Measurements from ENCODE around the gene PAH. TPM values are rescaled to one million over a fixed set of nuclear protein-coding genes. Genes with fewer than 3 reads are reported as not detected.

Gene PAH
- total RNA-seq, 1 experiment from 2014 or later, result 5.7 TPM

- TF ChIP-seq ZNF532 (CRISPR knock-in tag; IDR thresholded peaks at IDR 0.05; ENCODE audit: borderline replicate concordance) (no peak), ELF4 (CRISPR knock-in tag; IDR thresholded peaks at IDR 0.05; ENCODE audit: low read depth) (no peak), CREM (CRISPR knock-in tag; IDR thresholded peaks at IDR 0.05) (peak; percentile 53; the same call in 1 of the 2 replicates), IRF2 (CRISPR knock-in tag; IDR thresholded peaks at IDR 0.05; ENCODE audit: borderline replicate concordance, low read depth) (peak; percentile 82; the same call in 1 of the 2 replicates), SMAD3 (CRISPR knock-in tag; IDR thresholded peaks at IDR 0.05; ENCODE audit: borderline replicate concordance) (peak; percentile 97; the same call in 1 of the 2 replicates), ZNF121 (CRISPR knock-in tag; IDR thresholded peaks at IDR 0.05) (peak; percentile 53; the same call in 1 of the 2 replicates), E2F5 (CRISPR knock-in tag; IDR thresholded peaks at IDR 0.05) (no peak), ERG (CRISPR knock-in tag; IDR thresholded peaks at IDR 0.05) (no peak), CBFB (CRISPR knock-in tag; IDR thresholded peaks at IDR 0.05; ENCODE audit: low read depth) (no peak), ZNF317 (CRISPR knock-in tag; IDR thresholded peaks at IDR 0.05; ENCODE audit: borderline replicate concordance, low read depth) (0 out of 2 replicates have a peak, but pooled peaks have one; percentile 33), OVOL2 (CRISPR knock-in tag; IDR thresholded peaks at IDR 0.05; ENCODE audit: borderline replicate concordance) (no peak), E2F1 (CRISPR knock-in tag; IDR thresholded peaks at IDR 0.05) (peak; percentile 73; the same call in 1 of the 2 replicates), MLX (CRISPR knock-in tag; IDR thresholded peaks at IDR 0.05) (no peak), ZBTB43 (CRISPR knock-in tag; IDR thresholded peaks at IDR 0.05) (peak; percentile 93), NFATC4 (CRISPR knock-in tag; IDR thresholded peaks at IDR 0.05) (no peak), ZNF423 (CRISPR knock-in tag; IDR thresholded peaks at IDR 0.05) (no peak), ZNF396 (CRISPR knock-in tag; IDR thresholded peaks at IDR 0.05; ENCODE audit: borderline replicate concordance) (no peak), AFF4 (CRISPR knock-in tag; IDR thresholded peaks at IDR 0.05; ENCODE audit: borderline replicate concordance) (peak; percentile 76; the same call in 1 of the 2 replicates), CREB1 (CRISPR knock-in tag; IDR thresholded peaks at IDR 0.05) (peak; percentile 88), AR (CRISPR knock-in tag; IDR thresholded peaks at IDR 0.05) (no peak)
Measured at GRCh38 chr12:102824218-102824835, 92.7 kb downstream of the PAH start (continued).
